ENCODE results near the gene CD300A.

The CD300A gene

GRCh38 chr17:74429604-74430384 lies 36.6 kb upstream of the CD300A start:
- Histone ChIP-seq H3K9me3 (ENCODE audit: control insufficient read depth, insufficient read depth, low read depth, low read length) (no peaks in the 10 kb centered on the region), H3K4me1 (ENCODE audit: control insufficient read depth, insufficient read depth, low read length) (peaks cover 15% of the 10 kb centered on the region), H3K4me3 (ENCODE audit: low read depth, low read length) (no peak overlapping the region), H3K36me3 (ENCODE audit: control insufficient read depth in 2 of 2, insufficient read depth in 1 of 2, low read length in 2 of 2) (no peaks in the 10 kb centered on the region), H3K27ac (ENCODE audit: extremely low read depth, low read depth, low read length) (peak overlapping the region; percentile 98)
- TF ChIP-seq SCRT1 (tag by site-specific recombination; IDR thresholded peaks at IDR 0.05; ENCODE audit: borderline replicate concordance) (peak; percentile 86; the same call in 1 of the 2 replicates), SCRT2 (tag by site-specific recombination; IDR thresholded peaks at IDR 0.05) (peak; percentile 97), WT1 (tag by site-specific recombination; IDR thresholded peaks at IDR 0.05) (no peak)
- TF ChIP-seq, protein P1, sequence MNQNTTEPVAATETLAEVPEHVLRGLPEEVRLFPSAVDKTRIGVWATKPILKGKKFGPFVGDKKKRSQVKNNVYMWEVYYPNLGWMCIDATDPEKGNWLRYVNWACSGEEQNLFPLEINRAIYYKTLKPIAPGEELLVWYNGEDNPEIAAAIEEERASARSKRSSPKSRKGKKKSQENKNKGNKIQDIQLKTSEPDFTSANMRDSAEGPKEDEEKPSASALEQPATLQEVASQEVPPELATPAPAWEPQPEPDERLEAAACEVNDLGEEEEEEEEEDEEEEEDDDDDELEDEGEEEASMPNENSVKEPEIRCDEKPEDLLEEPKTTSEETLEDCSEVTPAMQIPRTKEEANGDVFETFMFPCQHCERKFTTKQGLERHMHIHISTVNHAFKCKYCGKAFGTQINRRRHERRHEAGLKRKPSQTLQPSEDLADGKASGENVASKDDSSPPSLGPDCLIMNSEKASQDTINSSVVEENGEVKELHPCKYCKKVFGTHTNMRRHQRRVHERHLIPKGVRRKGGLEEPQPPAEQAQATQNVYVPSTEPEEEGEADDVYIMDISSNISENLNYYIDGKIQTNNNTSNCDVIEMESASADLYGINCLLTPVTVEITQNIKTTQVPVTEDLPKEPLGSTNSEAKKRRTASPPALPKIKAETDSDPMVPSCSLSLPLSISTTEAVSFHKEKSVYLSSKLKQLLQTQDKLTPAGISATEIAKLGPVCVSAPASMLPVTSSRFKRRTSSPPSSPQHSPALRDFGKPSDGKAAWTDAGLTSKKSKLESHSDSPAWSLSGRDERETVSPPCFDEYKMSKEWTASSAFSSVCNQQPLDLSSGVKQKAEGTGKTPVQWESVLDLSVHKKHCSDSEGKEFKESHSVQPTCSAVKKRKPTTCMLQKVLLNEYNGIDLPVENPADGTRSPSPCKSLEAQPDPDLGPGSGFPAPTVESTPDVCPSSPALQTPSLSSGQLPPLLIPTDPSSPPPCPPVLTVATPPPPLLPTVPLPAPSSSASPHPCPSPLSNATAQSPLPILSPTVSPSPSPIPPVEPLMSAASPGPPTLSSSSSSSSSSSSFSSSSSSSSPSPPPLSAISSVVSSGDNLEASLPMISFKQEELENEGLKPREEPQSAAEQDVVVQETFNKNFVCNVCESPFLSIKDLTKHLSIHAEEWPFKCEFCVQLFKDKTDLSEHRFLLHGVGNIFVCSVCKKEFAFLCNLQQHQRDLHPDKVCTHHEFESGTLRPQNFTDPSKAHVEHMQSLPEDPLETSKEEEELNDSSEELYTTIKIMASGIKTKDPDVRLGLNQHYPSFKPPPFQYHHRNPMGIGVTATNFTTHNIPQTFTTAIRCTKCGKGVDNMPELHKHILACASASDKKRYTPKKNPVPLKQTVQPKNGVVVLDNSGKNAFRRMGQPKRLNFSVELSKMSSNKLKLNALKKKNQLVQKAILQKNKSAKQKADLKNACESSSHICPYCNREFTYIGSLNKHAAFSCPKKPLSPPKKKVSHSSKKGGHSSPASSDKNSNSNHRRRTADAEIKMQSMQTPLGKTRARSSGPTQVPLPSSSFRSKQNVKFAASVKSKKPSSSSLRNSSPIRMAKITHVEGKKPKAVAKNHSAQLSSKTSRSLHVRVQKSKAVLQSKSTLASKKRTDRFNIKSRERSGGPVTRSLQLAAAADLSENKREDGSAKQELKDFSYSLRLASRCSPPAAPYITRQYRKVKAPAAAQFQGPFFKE (tag by site-specific recombination; IDR thresholded peaks at IDR 0.05; ENCODE audit: borderline replicate concordance): 0 out of 2 replicates have a peak, but pooled peaks have one; percentile 26
- POLR2A ChIA-PET: interaction anchor here (1.0 to 1.7 kb wide), 8 partner anchors 12 to 226 kb away, joined by 3 to 7 read pairs (median 5); partner anchors contain the start of gene RPL38
- CTCF ChIA-PET: interaction anchor here (0.6 to 2.1 kb wide), 7 partner anchors 8 to 131 kb away, joined by 3 to 19 read pairs (median 6); partner anchors contain the start of gene GPR142

GRCh38 chr17:74430385-74430705 lies 36.1 kb upstream of the CD300A start:
- TF ChIP-seq SCRT2 (tag by site-specific recombination; IDR thresholded peaks at IDR 0.05): peak; percentile 84
- no peak for TF ChIP-seq ZNF169 (tag by site-specific recombination; IDR thresholded peaks at IDR 0.05)
- TF ChIP-seq ZBTB20 (tag by site-specific recombination; IDR thresholded peaks at IDR 0.05): peak; percentile 98
- TF ChIP-seq ZNF792 (tag by site-specific recombination; IDR thresholded peaks at IDR 0.05): no peak
- no peaks in the 10 kb centered on the region for H3K9me3 ChIP-seq (ENCODE audit: control insufficient read depth, insufficient read depth, low read depth, low read length)
- H3K36me3 ChIP-seq (ENCODE audit: control insufficient read depth in 2 of 2, insufficient read depth in 1 of 2, low read length in 2 of 2): no peaks in the 10 kb centered on the region
- ChIA-PET CTCF (interaction anchor here (0.6 to 2.1 kb wide), 7 partner anchors 7 to 132 kb away, joined by 3 to 19 read pairs (median 6); partner anchors contain the start of gene GPR142), POLR2A (interaction anchor here (1.0 to 1.7 kb wide), 8 partner anchors 13 to 227 kb away, joined by 3 to 7 read pairs (median 5); partner anchors contain the start of gene RPL38)
- peak overlapping the region; percentile 98 for H3K27ac ChIP-seq (ENCODE audit: extremely low read depth, low read depth, low read length)
- H3K4me1 ChIP-seq (ENCODE audit: control insufficient read depth, insufficient read depth, low read length): peaks cover 15% of the 10 kb centered on the region
- H3K4me3 ChIP-seq (ENCODE audit: low read depth, low read length): peak overlapping the region; percentile 59

DNA sequence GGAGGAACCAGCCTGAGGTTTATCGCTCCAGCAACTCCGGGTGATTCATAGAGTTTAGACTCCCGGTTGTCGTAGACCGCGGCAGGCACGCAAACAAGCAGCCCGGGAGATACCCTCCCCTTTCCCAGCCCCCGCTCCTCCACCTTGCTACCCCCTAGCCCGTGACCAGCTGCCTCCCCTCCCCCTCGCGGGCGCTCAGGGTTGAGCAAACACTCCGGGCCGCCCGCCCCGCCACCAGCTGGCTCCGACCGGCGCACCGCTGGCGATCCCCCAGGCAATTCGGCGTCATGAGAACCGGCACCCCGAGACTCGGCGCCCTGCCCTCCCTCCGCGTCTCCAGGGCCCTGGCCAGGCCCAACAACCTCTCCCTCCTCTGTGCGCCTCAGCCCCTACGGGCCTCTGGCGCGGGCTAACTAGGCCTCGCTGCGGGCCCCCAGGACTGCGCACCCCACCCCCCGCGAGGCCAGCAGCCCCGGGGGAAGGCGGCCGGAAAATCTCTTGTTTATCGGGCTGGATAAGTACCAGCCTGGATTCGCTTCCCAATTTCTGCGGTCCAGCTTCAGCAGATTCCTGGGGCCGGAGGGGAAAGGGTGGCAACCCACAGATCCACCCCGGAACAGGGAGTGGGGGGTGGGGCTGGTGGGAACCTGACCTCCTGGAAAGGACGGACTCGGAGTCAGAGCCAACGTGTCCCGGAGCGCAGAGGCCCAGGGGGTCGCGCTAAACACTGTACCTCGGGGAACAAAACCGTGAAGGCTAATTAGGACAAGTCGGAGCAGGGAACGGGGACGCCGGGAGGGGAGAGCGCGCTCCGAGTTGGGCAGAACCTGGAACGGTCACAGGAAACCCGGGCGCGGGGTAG lies 35.5 kb upstream of the CD300A start:
- ChIA-PET POLR2A (interaction anchor here (1.0 to 1.7 kb wide), 8 partner anchors 12 to 228 kb away, joined by 3 to 7 read pairs (median 5); partner anchors contain the start of gene RPL38), CTCF (interaction anchor here (0.6 to 2.1 kb wide), 6 partner anchors 8 to 132 kb away, joined by 3 to 19 read pairs (median 6); partner anchors contain the start of gene GPR142)
- peak overlapping the region; percentile 59 for H3K4me3 ChIP-seq (ENCODE audit: low read depth, low read length)
- TF ChIP-seq, protein P2, sequence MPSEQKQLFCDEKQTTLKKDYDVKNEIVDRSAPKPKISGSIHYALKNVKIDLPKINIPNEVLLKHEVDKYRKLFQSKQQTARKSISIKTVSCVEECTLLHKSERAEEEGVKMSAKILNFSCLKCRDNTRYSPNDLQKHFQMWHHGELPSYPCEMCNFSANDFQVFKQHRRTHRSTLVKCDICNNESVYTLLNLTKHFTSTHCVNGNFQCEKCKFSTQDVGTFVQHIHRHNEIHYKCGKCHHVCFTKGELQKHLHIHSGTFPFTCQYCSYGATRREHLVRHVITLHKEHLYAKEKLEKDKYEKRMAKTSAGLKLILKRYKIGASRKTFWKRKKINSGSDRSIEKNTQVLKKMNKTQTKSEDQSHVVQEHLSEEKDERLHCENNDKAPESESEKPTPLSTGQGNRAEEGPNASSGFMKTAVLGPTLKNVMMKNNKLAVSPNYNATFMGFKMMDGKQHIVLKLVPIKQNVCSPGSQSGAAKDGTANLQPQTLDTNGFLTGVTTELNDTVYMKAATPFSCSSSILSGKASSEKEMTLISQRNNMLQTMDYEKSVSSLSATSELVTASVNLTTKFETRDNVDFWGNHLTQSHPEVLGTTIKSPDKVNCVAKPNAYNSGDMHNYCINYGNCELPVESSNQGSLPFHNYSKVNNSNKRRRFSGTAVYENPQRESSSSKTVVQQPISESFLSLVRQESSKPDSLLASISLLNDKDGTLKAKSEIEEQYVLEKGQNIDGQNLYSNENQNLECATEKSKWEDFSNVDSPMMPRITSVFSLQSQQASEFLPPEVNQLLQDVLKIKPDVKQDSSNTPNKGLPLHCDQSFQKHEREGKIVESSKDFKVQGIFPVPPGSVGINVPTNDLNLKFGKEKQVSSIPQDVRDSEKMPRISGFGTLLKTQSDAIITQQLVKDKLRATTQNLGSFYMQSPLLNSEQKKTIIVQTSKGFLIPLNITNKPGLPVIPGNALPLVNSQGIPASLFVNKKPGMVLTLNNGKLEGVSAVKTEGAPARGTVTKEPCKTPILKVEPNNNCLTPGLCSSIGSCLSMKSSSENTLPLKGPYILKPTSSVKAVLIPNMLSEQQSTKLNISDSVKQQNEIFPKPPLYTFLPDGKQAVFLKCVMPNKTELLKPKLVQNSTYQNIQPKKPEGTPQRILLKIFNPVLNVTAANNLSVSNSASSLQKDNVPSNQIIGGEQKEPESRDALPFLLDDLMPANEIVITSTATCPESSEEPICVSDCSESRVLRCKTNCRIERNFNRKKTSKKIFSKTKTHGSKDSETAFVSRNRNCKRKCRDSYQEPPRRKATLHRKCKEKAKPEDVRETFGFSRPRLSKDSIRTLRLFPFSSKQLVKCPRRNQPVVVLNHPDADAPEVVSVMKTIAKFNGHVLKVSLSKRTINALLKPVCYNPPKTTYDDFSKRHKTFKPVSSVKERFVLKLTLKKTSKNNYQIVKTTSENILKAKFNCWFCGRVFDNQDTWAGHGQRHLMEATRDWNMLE (tag by site-specific recombination; conservative IDR thresholded peaks at IDR 0.05; ENCODE audit: low read depth): no peak
- peak; percentile 91 for TF ChIP-seq SP7 (tag by site-specific recombination; IDR thresholded peaks at IDR 0.05)
- no peak for TF ChIP-seq ZNF837 (tag by site-specific recombination; IDR thresholded peaks at IDR 0.05)
- TF ChIP-seq ZNF280C (tag by site-specific recombination; IDR thresholded peaks at IDR 0.05): no peak
- TF ChIP-seq ZNF174 (tag by site-specific recombination; IDR thresholded peaks at IDR 0.05): no peak
- TF ChIP-seq TCF7L2 (IDR thresholded peaks at IDR 0.05; ENCODE audit: borderline replicate concordance, low read depth, low read length): no peak
- no peak for TF ChIP-seq ZNF202 (tag by site-specific recombination; IDR thresholded peaks at IDR 0.05; ENCODE audit: borderline replicate concordance)

More for the DNA sequence above, 35.5 kb upstream of the CD300A start:
- Histone ChIP-seq H3K9me3 (ENCODE audit: control insufficient read depth, insufficient read depth, low read depth, low read length) (no peaks in the 10 kb centered on the region), H3K4me1 (ENCODE audit: control insufficient read depth, insufficient read depth, low read length) (peaks cover 15% of the 10 kb centered on the region), H3K36me3 (ENCODE audit: control insufficient read depth in 2 of 2, insufficient read depth in 1 of 2, low read length in 2 of 2) (no peaks in the 10 kb centered on the region), H3K27ac (ENCODE audit: extremely low read depth, low read depth, low read length) (peak overlapping the region; percentile 98)
